ENCODE data around the gene PARD6G.

DNA sequence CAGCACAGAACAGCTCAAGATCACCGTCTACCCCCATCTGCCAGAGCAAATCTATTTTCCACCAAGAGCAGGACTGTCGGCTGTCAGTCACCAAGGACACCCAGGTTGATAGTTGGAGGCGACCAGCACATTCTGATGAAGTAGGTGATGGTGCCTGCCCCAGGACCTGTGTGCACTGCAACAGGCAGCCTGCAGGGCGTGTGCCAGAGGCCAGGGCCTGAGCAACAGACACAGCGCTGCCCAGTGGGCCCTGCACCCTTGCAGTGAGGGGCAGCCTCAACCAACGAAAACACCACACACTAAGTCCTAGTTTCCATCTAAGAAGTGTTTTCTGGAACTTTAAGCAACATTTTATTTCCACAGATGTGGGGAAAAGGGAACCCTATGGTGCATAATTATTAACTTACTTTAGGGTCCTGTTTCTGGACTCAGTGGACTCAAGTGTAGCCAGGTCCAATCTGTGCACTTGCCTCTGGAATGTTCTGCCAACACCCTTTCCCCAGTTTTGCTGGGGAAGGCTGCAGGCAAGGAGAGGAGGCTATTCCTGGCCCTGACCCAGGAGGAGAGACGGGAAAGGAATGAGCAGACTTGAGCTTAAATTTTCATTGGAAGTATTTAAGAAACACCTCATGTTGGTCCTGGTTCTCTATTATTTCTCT lies 76.8 kb downstream of the PARD6G start:
- no peak for TF ChIP-seq POLR2A (IDR thresholded peaks at IDR 0.05)
- TF ChIP-seq, protein P1, sequence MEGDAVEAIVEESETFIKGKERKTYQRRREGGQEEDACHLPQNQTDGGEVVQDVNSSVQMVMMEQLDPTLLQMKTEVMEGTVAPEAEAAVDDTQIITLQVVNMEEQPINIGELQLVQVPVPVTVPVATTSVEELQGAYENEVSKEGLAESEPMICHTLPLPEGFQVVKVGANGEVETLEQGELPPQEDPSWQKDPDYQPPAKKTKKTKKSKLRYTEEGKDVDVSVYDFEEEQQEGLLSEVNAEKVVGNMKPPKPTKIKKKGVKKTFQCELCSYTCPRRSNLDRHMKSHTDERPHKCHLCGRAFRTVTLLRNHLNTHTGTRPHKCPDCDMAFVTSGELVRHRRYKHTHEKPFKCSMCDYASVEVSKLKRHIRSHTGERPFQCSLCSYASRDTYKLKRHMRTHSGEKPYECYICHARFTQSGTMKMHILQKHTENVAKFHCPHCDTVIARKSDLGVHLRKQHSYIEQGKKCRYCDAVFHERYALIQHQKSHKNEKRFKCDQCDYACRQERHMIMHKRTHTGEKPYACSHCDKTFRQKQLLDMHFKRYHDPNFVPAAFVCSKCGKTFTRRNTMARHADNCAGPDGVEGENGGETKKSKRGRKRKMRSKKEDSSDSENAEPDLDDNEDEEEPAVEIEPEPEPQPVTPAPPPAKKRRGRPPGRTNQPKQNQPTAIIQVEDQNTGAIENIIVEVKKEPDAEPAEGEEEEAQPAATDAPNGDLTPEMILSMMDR (IDR thresholded peaks at IDR 0.05), result no peak

Data from body of pancreas (tissue), 4 donors.